ENCODE measurements around the gene MAJIN. TPM values are rescaled to one million over a fixed set of nuclear protein-coding genes. Genes with fewer than 3 reads are reported as not detected.

MAJIN gene
- total RNA-seq, 4 donors from 2014 or later, result not detected

DNA sequence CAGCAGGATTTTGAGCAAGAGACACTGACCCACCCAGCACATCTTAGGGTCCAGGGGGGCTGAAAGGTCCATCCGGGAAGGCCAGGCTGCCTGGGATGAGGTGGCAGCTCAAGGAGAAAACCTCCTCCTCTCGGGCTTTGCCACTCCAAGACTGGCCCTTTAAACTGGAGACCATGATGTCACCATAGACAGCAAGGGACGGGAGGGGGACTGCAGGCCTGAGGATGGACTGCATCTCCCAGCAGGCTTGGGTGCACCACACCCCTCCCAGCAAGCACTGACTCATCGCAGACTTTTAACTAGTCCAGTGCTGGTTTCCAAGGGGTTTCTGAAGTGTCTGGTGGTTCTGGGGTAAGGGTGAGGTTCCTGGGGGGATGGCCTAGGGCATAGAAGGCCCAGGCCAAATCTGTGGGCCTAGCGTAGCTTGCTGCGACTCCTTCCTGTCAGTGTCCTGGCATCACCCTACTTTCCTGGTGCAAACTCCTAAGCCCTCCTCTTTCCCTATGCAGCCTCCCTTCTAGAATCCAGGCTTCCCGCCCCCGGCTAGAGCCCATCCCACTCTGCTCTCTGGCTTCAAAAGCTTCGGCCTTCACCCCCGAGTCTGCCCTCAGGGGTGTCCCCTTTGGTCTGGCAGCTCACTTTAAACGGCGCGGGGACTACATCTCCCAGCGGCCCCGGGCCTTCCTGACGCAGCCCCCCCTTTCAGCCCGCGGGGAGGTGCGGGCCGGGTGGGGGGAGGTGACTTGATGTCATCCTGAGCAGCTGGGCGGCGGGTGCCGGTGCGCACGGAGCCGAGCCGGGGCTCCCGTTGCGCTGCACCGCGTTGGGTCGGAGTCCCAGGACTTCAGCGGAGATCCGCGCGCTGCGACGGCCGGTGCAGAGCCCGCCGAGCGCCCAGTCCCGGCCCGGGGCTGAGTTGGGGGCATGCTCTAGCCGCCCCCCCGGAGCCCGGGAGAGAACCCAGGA, 47.7 kb downstream of the MAJIN start, which contains the start of gene PPP2R5B:
Gene PPP2R5B (plus strand): TSS at position 746 of the 966 bp plus-strand sequence. CDS start 1,046 bp downstream, outside the sequence.
- peak; percentile 95 to 96 for TF ChIP-seq POLR2AphosphoS5 (IDR thresholded peaks at IDR 0.05)
- TF ChIP-seq POLR2A (IDR thresholded peaks at IDR 0.05; ENCODE audit: low read depth), result peak; percentile 73
- no peak for TF ChIP-seq EP300 (IDR thresholded peaks at IDR 0.05)
- TF ChIP-seq, protein P1, sequence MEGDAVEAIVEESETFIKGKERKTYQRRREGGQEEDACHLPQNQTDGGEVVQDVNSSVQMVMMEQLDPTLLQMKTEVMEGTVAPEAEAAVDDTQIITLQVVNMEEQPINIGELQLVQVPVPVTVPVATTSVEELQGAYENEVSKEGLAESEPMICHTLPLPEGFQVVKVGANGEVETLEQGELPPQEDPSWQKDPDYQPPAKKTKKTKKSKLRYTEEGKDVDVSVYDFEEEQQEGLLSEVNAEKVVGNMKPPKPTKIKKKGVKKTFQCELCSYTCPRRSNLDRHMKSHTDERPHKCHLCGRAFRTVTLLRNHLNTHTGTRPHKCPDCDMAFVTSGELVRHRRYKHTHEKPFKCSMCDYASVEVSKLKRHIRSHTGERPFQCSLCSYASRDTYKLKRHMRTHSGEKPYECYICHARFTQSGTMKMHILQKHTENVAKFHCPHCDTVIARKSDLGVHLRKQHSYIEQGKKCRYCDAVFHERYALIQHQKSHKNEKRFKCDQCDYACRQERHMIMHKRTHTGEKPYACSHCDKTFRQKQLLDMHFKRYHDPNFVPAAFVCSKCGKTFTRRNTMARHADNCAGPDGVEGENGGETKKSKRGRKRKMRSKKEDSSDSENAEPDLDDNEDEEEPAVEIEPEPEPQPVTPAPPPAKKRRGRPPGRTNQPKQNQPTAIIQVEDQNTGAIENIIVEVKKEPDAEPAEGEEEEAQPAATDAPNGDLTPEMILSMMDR (IDR thresholded peaks at IDR 0.05), result peak in 1 of 3 experiments; percentile 22
- DNase-seq (ENCODE audit: extremely low spot score), result peak; percentile 98
- Histone ChIP-seq H3K27ac (replicated peaks in 1 of 4) (peak within 1 kb of the TSS; percentile 96 to 99 (median 97)), H3K4me1 (peaks cover 26 to 30% (median 29%) of the 10 kb centered on the region in 4 donors), H3K36me3 (peaks cover 6 to 28% (median 26%) of the 10 kb centered on the region in 4 donors), H3K9me3 (no peaks in the 10 kb centered on the region), H3K4me3 (peak within 1 kb of the TSS; percentile 85 to 100 (median 90)), H3K27me3 (no peaks in the 10 kb centered on the region)
- intact Hi-C loops (cut with DNase I), result loop anchor here (5.0 kb wide), 1 partner anchor 193 kb away; the partner anchor contains the start of gene ZNHIT2
- 0% methylated on average over 5 of the region's 47 CpGs for WGBS

DNA sequence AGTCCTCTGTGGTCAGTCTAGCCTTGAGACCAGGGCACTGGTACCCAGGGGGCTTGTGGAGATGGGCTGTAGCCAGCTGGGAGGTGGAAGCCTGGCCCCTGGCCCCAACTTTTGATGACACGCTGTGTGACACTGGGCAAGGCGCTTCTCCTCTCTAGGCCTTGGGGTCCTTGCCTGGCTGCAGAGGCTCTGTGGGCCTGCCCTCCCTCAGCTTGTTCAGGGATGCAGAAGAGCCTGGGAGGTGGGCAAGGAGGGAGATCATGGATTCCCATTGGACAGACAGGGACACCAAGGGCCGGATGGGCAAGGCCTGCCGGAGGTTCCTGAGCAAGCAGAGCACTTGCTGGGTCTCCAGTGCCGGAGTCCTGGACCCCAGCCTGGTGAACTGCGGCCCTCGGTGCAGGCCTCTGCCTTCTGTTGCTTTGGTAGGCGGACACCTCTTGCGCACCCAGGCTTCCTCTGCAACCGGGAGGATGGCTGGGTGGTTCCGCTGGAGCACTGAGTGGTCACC, 48.7 kb downstream of the MAJIN start:
- no peak for DNase-seq (ENCODE audit: extremely low spot score)
- TF ChIP-seq, protein P1 (IDR thresholded peaks at IDR 0.05), result no peak
- TF ChIP-seq POLR2A (IDR thresholded peaks at IDR 0.05; ENCODE audit: low read depth) (no peak), POLR2AphosphoS5 (IDR thresholded peaks at IDR 0.05) (no peak), EP300 (IDR thresholded peaks at IDR 0.05) (no peak)
- Histone ChIP-seq H3K4me3 (peak overlapping the region in 2 of 4 donors; percentile 85 to 100), H3K9me3 (no peaks in the 10 kb centered on the region), H3K36me3 (peaks cover 0 to 18% (median 17%) of the 10 kb centered on the region in 4 donors), H3K27ac (replicated peaks in 1 of 4) (peak overlapping the region; percentile 96 to 99 (median 97)), H3K27me3 (no peaks in the 10 kb centered on the region), H3K4me1 (peaks cover 30 to 36% (median 36%) of the 10 kb centered on the region in 4 donors)
- 90% methylated on average over 7 of the region's 11 CpGs for WGBS
- intact Hi-C loops (cut with DNase I), result loop anchor here (5.0 kb wide), 1 partner anchor 194 kb away; the partner anchor contains the start of gene ZNHIT2

GRCh38 chr11:64921384-64921783, 50.5 kb downstream of the MAJIN start:
- DNase-seq (ENCODE audit: extremely low spot score), result no peak
- no peak overlapping the region for H3K4me3 ChIP-seq
- H3K36me3 ChIP-seq, result peaks cover 0 to under 1% (median under 1%) of the 10 kb centered on the region in 4 donors
- intact Hi-C loops (cut with DNase I), result loop anchor here (5.0 kb wide), 1 partner anchor 196 kb away; the partner anchor contains the start of gene ZNHIT2
- TF ChIP-seq POLR2A (IDR thresholded peaks at IDR 0.05; ENCODE audit: low read depth), result no peak
- TF ChIP-seq EP300 (IDR thresholded peaks at IDR 0.05), result no peak
- TF ChIP-seq POLR2AphosphoS5 (IDR thresholded peaks at IDR 0.05), result no peak
- TF ChIP-seq, protein P1 (IDR thresholded peaks at IDR 0.05), result no peak
- peaks cover 33 to 44% (median 40%) of the 10 kb centered on the region in 4 donors for H3K4me1 ChIP-seq
- no peaks in the 10 kb centered on the region for H3K9me3 ChIP-seq
- no peak overlapping the region for H3K27ac ChIP-seq (replicated peaks in 1 of 4)
- 100% methylated on average over 1 of the region's 3 CpGs for WGBS
- no peaks in the 10 kb centered on the region for H3K27me3 ChIP-seq

DNA sequence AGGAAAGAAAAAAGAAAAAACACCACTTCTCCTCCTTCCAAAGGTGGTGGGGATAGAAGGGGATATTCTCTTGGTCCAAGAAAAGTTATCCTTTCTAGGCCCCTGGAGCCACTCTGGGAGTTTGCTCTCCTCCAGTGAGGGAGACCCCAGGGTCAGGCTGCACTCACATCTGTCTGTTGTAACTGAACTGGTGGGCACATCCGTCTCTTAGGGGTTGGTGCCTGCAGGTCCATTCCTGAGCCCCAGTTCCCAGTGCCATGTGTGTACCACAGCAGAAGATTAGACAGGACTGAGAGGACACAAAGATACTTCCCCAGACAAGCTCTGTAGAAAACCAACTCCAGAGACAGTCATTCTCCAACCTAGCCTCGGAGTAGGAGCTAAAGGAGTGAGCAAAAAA, 51.8 kb downstream of the MAJIN start:
- H3K9me3 ChIP-seq, result no peaks in the 10 kb centered on the region
- no peak for DNase-seq (ENCODE audit: extremely low spot score)
- H3K4me3 ChIP-seq, result no peak overlapping the region
- WGBS, result 73% methylated on average over 2 of the region's 2 CpGs
- intact Hi-C loops (cut with DNase I), result loop anchor here (5.0 kb wide), 1 partner anchor 197 kb away; the partner anchor contains the start of gene ZNHIT2
- TF ChIP-seq, protein P1 (IDR thresholded peaks at IDR 0.05), result no peak
- TF ChIP-seq POLR2A (IDR thresholded peaks at IDR 0.05; ENCODE audit: low read depth), result no peak
- TF ChIP-seq EP300 (IDR thresholded peaks at IDR 0.05), result no peak
- H3K4me1 ChIP-seq, result peaks cover 32 to 44% (median 40%) of the 10 kb centered on the region in 4 donors
- H3K27ac ChIP-seq (replicated peaks in 1 of 4), result no peak overlapping the region
- H3K36me3 ChIP-seq, result no peaks in the 10 kb centered on the region
- H3K27me3 ChIP-seq, result no peaks in the 10 kb centered on the region

Data from esophagus muscularis mucosa (tissue), 4 donors.